HepG2 (cell line): ENCODE data around the gene PRRT2. TPM values are rescaled to one million over a fixed set of nuclear protein-coding genes. Genes with fewer than 3 reads are reported as not detected.

Source experiments
- ARID2 ChIP-seq: sonication (generic); formaldehyde crosslinking; IDR thresholded peaks from 2 replicates; pipeline ENCODE4 v1.8.1; 2022; ENCODE audit warnings: mild to moderate bottlenecking, missing genetic modification reagents, borderline replicate concordance
- ASH2L ChIP-seq: fragments of 300-600, 200-600 bp; sonication (generic); IDR thresholded peaks from 2 replicates; pipeline ENCODE4 v1.7.0; 2017; ENCODE audit warnings: low read depth, mild to moderate bottlenecking, moderate library complexity, mixed read lengths, low read length; ENCODE audit not compliant: insufficient read length
- BATF2 ChIP-seq: sonication (generic); formaldehyde crosslinking; IDR thresholded peaks from 2 replicates; pipeline ENCODE4 v1.8.0; 2022; ENCODE audit warnings: mild to moderate bottlenecking, missing genetic modification reagents, moderate library complexity
- CENPBD1 ChIP-seq: sonication (generic); formaldehyde crosslinking; IDR thresholded peaks from 2 replicates; pipeline ENCODE4 v1.8.0; 2022; ENCODE audit warnings: missing genetic modification reagents, low read depth, mild to moderate bottlenecking, borderline replicate concordance
- GATAD1 ChIP-seq: IDR thresholded peaks from 2 replicates; pipeline ENCODE4 v1.6.1; 2016; ENCODE audit warnings: missing genetic modification reagents, missing compliant biosample characterization
- HBP1 ChIP-seq: IDR thresholded peaks from 2 replicates; pipeline ENCODE4 v1.6.1; 2016; ENCODE audit warnings: low read depth, control low read depth
- HNRNPUL1 ChIP-seq: fragments of 200-400 bp; formaldehyde crosslinking; IDR thresholded peaks from 2 replicates; pipeline ENCODE4 v1.6.1; 2017; ENCODE audit warnings: low read depth, mild to moderate bottlenecking, low read length, moderate library complexity
- MAX ChIP-seq: IDR thresholded peaks from 2 replicates; pipeline ENCODE4 v1.6.1; 2012; ENCODE audit warnings: inconsistent platforms
- MEIS2 ChIP-seq: sonication (generic); formaldehyde crosslinking; IDR thresholded peaks from 2 replicates; pipeline ENCODE4 v1.9.0; 2021; ENCODE audit warnings: mild to moderate bottlenecking, missing genetic modification reagents
- PITX1 ChIP-seq: sonication (generic); formaldehyde crosslinking; IDR thresholded peaks from 2 replicates; pipeline ENCODE4 v1.5.1; 2020; ENCODE audit warnings: mild to moderate bottlenecking, missing genetic modification reagents
- PRMT3 ChIP-seq: sonication (generic); formaldehyde crosslinking; IDR thresholded peaks from 2 replicates; pipeline ENCODE4 v1.8.1; 2022; ENCODE audit warnings: low read depth, mild to moderate bottlenecking, moderate library complexity, missing genetic modification reagents, borderline replicate concordance
- PRPF4 ChIP-seq: fragments of 200-400 bp; formaldehyde crosslinking; IDR thresholded peaks from 2 replicates; pipeline ENCODE4 v1.6.1; 2016; ENCODE audit warnings: low read length, low read depth; ENCODE audit not compliant: poor library complexity, severe bottlenecking
- THAP11 ChIP-seq: IDR thresholded peaks from 2 replicates; pipeline ENCODE4 v1.6.1; 2016; ENCODE audit warnings: missing biosample characterization, missing genetic modification reagents
- TP53 ChIP-seq: sonication (generic); formaldehyde crosslinking; conservative IDR thresholded peaks from 2 replicates; pipeline ENCODE4 v1.4.0; 2020; ENCODE audit warnings: missing genetic modification reagents
- UBTF ChIP-seq: sonication (generic); formaldehyde crosslinking; IDR thresholded peaks from 2 replicates; pipeline ENCODE4 v1.4.0; 2020; ENCODE audit warnings: mild to moderate bottlenecking, missing genetic modification reagents
- ZBTB3 ChIP-seq: sonication (generic); formaldehyde crosslinking; IDR thresholded peaks from 2 replicates; pipeline ENCODE4 v1.4.0; 2020; ENCODE audit warnings: low read depth, mild to moderate bottlenecking, moderate library complexity, missing genetic modification reagents, borderline replicate concordance
- ZBTB44 ChIP-seq: sonication (generic); formaldehyde crosslinking; IDR thresholded peaks from 2 replicates; pipeline ENCODE4 v1.4.0; 2020; ENCODE audit warnings: missing genetic modification reagents
- ZEB1 ChIP-seq: IDR thresholded peaks from 2 replicates; pipeline ENCODE4 v1.6.1; 2012; ENCODE audit warnings: mild to moderate bottlenecking, low read depth, inconsistent platforms; ENCODE audit not compliant: insufficient replicate concordance
- ZKSCAN8 ChIP-seq: IDR thresholded peaks from 2 replicates; pipeline ENCODE4 v1.6.1; 2016; ENCODE audit warnings: borderline replicate concordance, missing genetic modification reagents, missing compliant biosample characterization
- ZNF225 ChIP-seq: sonication (generic); formaldehyde crosslinking; IDR thresholded peaks from 2 replicates; pipeline ENCODE4 v1.4.0; 2020; ENCODE audit warnings: mild to moderate bottlenecking, missing genetic modification reagents
- ZNF607 ChIP-seq: sonication (generic); formaldehyde crosslinking; IDR thresholded peaks from 2 replicates; pipeline ENCODE4 v1.5.1; 2020; ENCODE audit warnings: missing genetic modification reagents, mild to moderate bottlenecking, borderline replicate concordance
- ZNF660 ChIP-seq: sonication (generic); formaldehyde crosslinking; IDR thresholded peaks from 2 replicates; pipeline ENCODE4 v1.5.1; 2020; ENCODE audit warnings: mild to moderate bottlenecking, low read depth, missing genetic modification reagents, borderline replicate concordance
- ZSCAN31 ChIP-seq: sonication (generic); formaldehyde crosslinking; IDR thresholded peaks from 2 replicates; pipeline ENCODE4 v1.5.0; 2020; ENCODE audit warnings: low read depth, mild to moderate bottlenecking, missing genetic modification reagents
- polyA plus RNA-seq, 8 experiments: library from polyadenylated mRNA; depleted of rRNA in 3 of 8; stranded (reverse) in 7 of 8; unstranded in 1 of 8; fragments of >200 nt; fragmentation: Illumina TruSeq in 4 of 8; extraction: Trizol in 4 of 8; gene quantifications; 2 replicates each; pipeline versions ENCODE4 v1.2.1 to v1.2.3, GENCODE V29; 2011 to 2016; ENCODE audit warnings: low read depth in 4 of 8, missing spikeins in 1 of 8, mixed read lengths in 1 of 8; ENCODE audit not compliant: insufficient read depth in 1 of 8
- total RNA-seq, 5 experiments: library from RNA; depleted of rRNA; stranded (reverse); fragments of >200 nt; fragmentation: Illumina TruSeq; extraction: Trizol; gene quantifications; 2 replicates each; pipeline ENCODE4 v1.2.3, GENCODE V29; 2016; ENCODE audit warnings: low read depth in 1 of 5

Gene PRRT2
- total and polyA plus RNA-seq, 2 of the 13 experiments (the other 11 are each of a cell fraction or from before 2014, with no cell fraction given) = 0.51 to 1.1 TPM

- TF ChIP-seq MAX = peak; percentile 53; the same call in 1 of the 2 replicates
- TF ChIP-seq ARID2 (CRISPR knock-in tag) = no peak
- TF ChIP-seq ZNF225 (CRISPR knock-in tag) = peak; percentile 20; the same call in 1 of the 2 replicates
- no peak for TF ChIP-seq PRPF4
- no peak for TF ChIP-seq ZNF660 (CRISPR knock-in tag)
- TF ChIP-seq GATAD1 (CRISPR knock-in tag) = peak; percentile 47
- TF ChIP-seq PRMT3 (CRISPR knock-in tag) = no peak
- 0 out of 2 replicates have a peak, but pooled peaks have one; percentile 69 for TF ChIP-seq HBP1 (CRISPR knock-in tag)
- TF ChIP-seq ZNF607 (CRISPR knock-in tag) = no peak; the same call in 1 of the 2 replicates
- TF ChIP-seq THAP11 (CRISPR knock-in tag) = peak; percentile 70
- no peak for TF ChIP-seq ZBTB3 (CRISPR knock-in tag)
- TF ChIP-seq CENPBD1 (CRISPR knock-in tag) = no peak
- no peak for TF ChIP-seq TP53 (CRISPR knock-in tag)
- peak; percentile 75 for TF ChIP-seq PITX1 (CRISPR knock-in tag)
- TF ChIP-seq UBTF (CRISPR knock-in tag) = peak; percentile 60; the same call in 1 of the 2 replicates
- TF ChIP-seq ZKSCAN8 (CRISPR knock-in tag) = peak; percentile 60; the same call in 1 of the 2 replicates
- no peak for TF ChIP-seq ZBTB44
- no peak for TF ChIP-seq ASH2L
- TF ChIP-seq ZEB1 = no peak
- no peak for TF ChIP-seq MEIS2 (CRISPR knock-in tag)
- TF ChIP-seq ZSCAN31 = peak; percentile 56; the same call in 1 of the 2 replicates
- no peak for TF ChIP-seq BATF2 (CRISPR knock-in tag)
- TF ChIP-seq HNRNPUL1 = no peak
Measured at GRCh38 chr16:29784901-29785500, 27.0 kb upstream of the PRRT2 start (continued).
